CD4-positive, alpha-beta T cell (primary cell): ENCODE results near the gene KASH5. TPM values are rescaled to one million over a fixed set of nuclear protein-coding genes. Genes with fewer than 3 reads are reported as not detected.
A peak's percentile ranks its signal among the peaks of the same experiment; 100 is the strongest.

Experiments used
- ATAC-seq: fragments of 200-7000 bp; cut with Tn5 transposase; one replicate; pipeline ENCODE4 v1.10.0; 2022; ENCODE audit warnings: mild to moderate bottlenecking; ENCODE audit not compliant: poor library complexity
- CTCF ChIA-PET: fragments of 350-600 bp; sonication (Branson Sonifier 250); formaldehyde crosslinking; loops from one replicate; lab custom pipeline; 2021; ENCODE audit warnings: antibody characterized with exemption, inconsistent platforms; lab: Charles Lee
- POLR2A ChIA-PET: fragments of 350-600 bp; sonication (Branson Sonifier 250); formaldehyde crosslinking; loops from one replicate; lab custom pipeline; 2021; ENCODE audit warnings: antibody characterized with exemption, inconsistent platforms; lab: Charles Lee
- DNase-seq, 14 experiments: peaks; one replicate each; pipeline ENCODE4 v3.0.0-alpha.2; 2013 to 2020; ENCODE audit warnings: mixed read lengths in 2 of 14
- H3K27ac ChIP-seq, 2 donors: one replicate each; pipeline versions ENCODE4 v1.5.1 to v1.7.0; 2013; ENCODE audit warnings: low read length in 2 of 2, low read depth in 1 of 2, mild to moderate bottlenecking in 1 of 2
- H3K27me3 ChIP-seq, 2 experiments: 1 replicate in 1 of 2; 2 replicates in 1 of 2; pipeline versions ENCODE4 v1.6.1 to v1.7.0; 2013; ENCODE audit warnings: low read length in 2 of 2, control low read depth in 1 of 2, mild to moderate bottlenecking in 1 of 2, moderate library complexity in 1 of 2; ENCODE audit not compliant: insufficient read depth in 2 of 2, control insufficient read depth in 1 of 2
- H3K36me3 ChIP-seq: one replicate; pipeline ENCODE4 v1.6.1; 2013; ENCODE audit warnings: low read length, control low read depth; ENCODE audit not compliant: insufficient read depth
- H3K4me1 ChIP-seq: one replicate; pipeline ENCODE4 v1.6.1; 2013; ENCODE audit warnings: low read length, control low read depth; ENCODE audit not compliant: insufficient read depth
- H3K4me3 ChIP-seq: one replicate; pipeline ENCODE4 v1.5.1; 2013; ENCODE audit warnings: mild to moderate bottlenecking, low read length, moderate library complexity
- H3K9me3 ChIP-seq, 2 experiments: 1 replicate in 1 of 2; 2 replicates in 1 of 2; pipeline versions ENCODE4 v1.6.1 to v1.7.0; 2013; ENCODE audit warnings: low read length in 2 of 2, mild to moderate bottlenecking in 2 of 2, control low read depth in 1 of 2, moderate library complexity in 1 of 2; ENCODE audit not compliant: control insufficient read depth in 1 of 2, insufficient read depth in 1 of 2
- H3K27ac Mint-ChIP-seq: one replicate; pipeline ENCODE4 v1.8.0; 2020; ENCODE audit warnings: mixed read lengths
- H3K27me3 Mint-ChIP-seq: one replicate; pipeline ENCODE4 v1.8.0; 2021; ENCODE audit warnings: mixed read lengths
- H3K36me3 Mint-ChIP-seq: one replicate; pipeline ENCODE4 v1.8.0; 2021; ENCODE audit warnings: low read depth, mixed read lengths
- H3K4me1 Mint-ChIP-seq: one replicate; pipeline ENCODE4 v1.8.0; 2021; ENCODE audit warnings: low read depth, mixed read lengths
- H3K4me3 Mint-ChIP-seq: one replicate; pipeline ENCODE4 v1.8.0; 2020; ENCODE audit warnings: mild to moderate bottlenecking, mixed read lengths
- H3K9me3 Mint-ChIP-seq: one replicate; pipeline ENCODE4 v1.8.0; 2020; ENCODE audit warnings: mixed read lengths
- CTCF ChIP-seq: fragments of 200-600 bp; IDR thresholded peaks from one replicate; pipeline ENCODE4 v1.8.0; 2022; ENCODE audit warnings: antibody characterized with exemption, mild to moderate bottlenecking
- intact Hi-C, 2 experiments: fragments of 100-400 bp; cut with DNase I in 1 of 2; cut with micrococcal nuclease in 1 of 2; formaldehyde crosslinking; loops; one replicate each; pipeline versions ENCODE4 v1.15.1 to v1.9.0; 2023 to 2025; cut with DNase I, micrococcal nuclease
- total RNA-seq, 174 experiments: library from RNA in 2 of 174; stranded (reverse) in 2 of 174; gene quantifications; one replicate each; pipeline ENCODE4 v1.2.3 and lab custom pipeline; 2021 to 2026

Gene KASH5
- total RNA-seq, 2 experiments from 2014 or later: not detected

DNA sequence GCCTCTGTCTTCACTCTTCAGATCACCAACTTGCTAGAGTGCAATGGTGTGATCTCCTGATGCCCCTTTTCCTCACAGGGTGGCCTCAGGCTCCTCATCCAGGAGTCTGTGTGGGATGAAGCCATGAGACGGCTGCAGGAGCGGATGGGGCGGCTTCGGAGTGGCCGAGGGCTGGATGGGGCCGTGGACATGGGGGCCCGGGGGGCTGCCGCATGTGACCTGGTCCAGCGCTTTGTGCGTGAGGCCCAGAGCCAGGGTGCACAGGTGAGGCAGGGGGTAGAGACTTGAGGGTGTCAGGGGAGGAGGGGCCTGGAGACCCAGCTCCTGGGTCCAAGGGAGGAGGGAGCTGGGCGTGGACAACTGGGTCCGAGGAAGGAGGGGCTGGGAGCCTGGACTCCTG, 74.4 kb downstream of the KASH5 start:
- intact Hi-C loops: no loop called here
- no peaks in the 10 kb centered on the region for H3K9me3 Mint-ChIP-seq
- peak overlapping the region in 1 of 2 donors; percentile 1 for H3K27ac ChIP-seq
- ATAC-seq (no peak), DNase-seq (no peak)
- no peaks in the 10 kb centered on the region for H3K9me3 ChIP-seq
- CTCF ChIA-PET: no interaction called here
- no peak overlapping the region for H3K4me3 Mint-ChIP-seq
- POLR2A ChIA-PET: no interaction called here
- peaks cover 4% of the 10 kb centered on the region for H3K4me1 Mint-ChIP-seq
- H3K27ac Mint-ChIP-seq: peak overlapping the region; percentile 39
- peaks cover 24% of the 10 kb centered on the region for H3K36me3 Mint-ChIP-seq
- no peaks in the 10 kb centered on the region for H3K27me3 ChIP-seq
- TF ChIP-seq CTCF: no peak
- no peak overlapping the region for H3K4me3 ChIP-seq
- peaks cover 57% of the 10 kb centered on the region for H3K36me3 ChIP-seq
- no peaks in the 10 kb centered on the region for H3K27me3 Mint-ChIP-seq
- H3K4me1 ChIP-seq: peaks cover 56% of the 10 kb centered on the region

- no peaks in the 10 kb centered on the region for H3K9me3 Mint-ChIP-seq
- H3K27ac Mint-ChIP-seq: peak overlapping the region; percentile 74
- ChIA-PET POLR2A (interaction anchor here (1.0 kb wide), 1 partner anchor 12 kb away, joined by 3 read pairs; the partner anchor contains the start of gene PIH1D1), CTCF (no interaction called here)
- no peaks in the 10 kb centered on the region for H3K9me3 ChIP-seq
- TF ChIP-seq CTCF: no peak
- H3K4me3 ChIP-seq: no peak overlapping the region
- peaks cover 7% of the 10 kb centered on the region for H3K4me1 Mint-ChIP-seq
- peaks cover 30% of the 10 kb centered on the region for H3K36me3 Mint-ChIP-seq
- peak overlapping the region in 1 of 2 donors; percentile 36 for H3K27ac ChIP-seq
- no peak overlapping the region for H3K4me3 Mint-ChIP-seq
- H3K27me3 Mint-ChIP-seq: no peaks in the 10 kb centered on the region
- intact Hi-C loops: no loop called here
- no peak for DNase-seq
- H3K4me1 ChIP-seq: peaks cover 56% of the 10 kb centered on the region
- no peak for ATAC-seq
- H3K36me3 ChIP-seq: peaks cover 56% of the 10 kb centered on the region
- no peaks in the 10 kb centered on the region for H3K27me3 ChIP-seq
These were observed 76.1 kb downstream of the KASH5 start for GRCh38 chr19:49463960-49464740.

DNA sequence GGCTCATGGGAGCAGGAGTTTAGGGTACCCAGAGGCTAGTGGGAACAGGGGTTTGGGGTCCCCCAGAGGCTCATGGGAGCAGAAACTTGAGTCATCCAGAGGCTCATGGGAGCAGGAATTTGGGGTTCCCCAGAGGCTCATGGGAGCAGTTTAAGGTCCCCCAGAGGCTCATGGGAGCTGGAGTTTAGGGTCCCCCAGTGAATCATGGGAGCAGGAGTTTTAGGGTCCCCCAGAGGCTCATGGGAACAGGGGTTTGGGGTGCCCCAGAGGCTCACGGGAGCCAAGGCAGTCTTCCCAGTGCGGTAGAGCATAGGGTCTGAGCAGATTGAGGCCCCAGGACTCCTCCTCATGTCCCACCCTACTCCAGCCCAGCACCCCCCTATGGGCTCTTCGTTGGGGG, 77.3 kb downstream of the KASH5 start:
- Mint-ChIP-seq H3K9me3 (no peaks in the 10 kb centered on the region), H3K27me3 (no peaks in the 10 kb centered on the region), H3K36me3 (peaks cover 18% of the 10 kb centered on the region), H3K4me1 (peaks cover 15% of the 10 kb centered on the region), H3K27ac (peak overlapping the region; percentile 74), H3K4me3 (no peak overlapping the region)
- no peak overlapping the region for H3K4me3 ChIP-seq
- DNase-seq (no peak), ATAC-seq (no peak)
- H3K36me3 ChIP-seq: peaks cover 44% of the 10 kb centered on the region
- H3K27ac ChIP-seq: peak overlapping the region; percentile 36 to 61
- TF ChIP-seq CTCF: no peak
- H3K9me3 ChIP-seq: no peaks in the 10 kb centered on the region
- intact Hi-C loops: no loop called here
- POLR2A ChIA-PET: interaction anchor here (1.0 to 1.5 kb wide), 2 partner anchors 12 to 14 kb away, joined by 3 to 7 read pairs; partner anchors contain the start of genes ALDH16A1 and PIH1D1
- CTCF ChIA-PET: no interaction called here
- H3K4me1 ChIP-seq: peaks cover 67% of the 10 kb centered on the region
- H3K27me3 ChIP-seq: no peaks in the 10 kb centered on the region

Other genes with a start within 250 kb of the KASH5 start
- not detected for gene HRC, start 232.9 kb upstream of the KASH5 start, total RNA-seq
- not detected for gene TRPM4, start 230.5 kb upstream of the KASH5 start, total RNA-seq
- 1 to 10 TPM; 1.5 to 2.4 TPM for gene SLC6A16, start 63.1 kb upstream of the KASH5 start, total RNA-seq
- gene CD37, start 52.8 kb upstream of the KASH5 start, total RNA-seq: 100 to 1,000 TPM; 329 to 350 TPM
- not detected for gene TEAD2, start 25.8 kb upstream of the KASH5 start, total RNA-seq
- not detected for gene DKKL1, start 24.4 kb upstream of the KASH5 start, total RNA-seq
- not detected for gene PTH2, start 35.2 kb downstream of the KASH5 start, total RNA-seq
- not detected for gene GFY, start 37.1 kb downstream of the KASH5 start, total RNA-seq
- gene SLC17A7, start 53.3 kb downstream of the KASH5 start, total RNA-seq: not detected
- gene PIH1D1, start 63.6 kb downstream of the KASH5 start, total RNA-seq: 100 to 1,000 TPM; 145 to 151 TPM
- gene ALDH16A1, start 65.0 kb downstream of the KASH5 start, total RNA-seq: 10 to 100 TPM; 25.1 to 25.8 TPM
- gene FLT3LG, start 86.0 kb downstream of the KASH5 start, total RNA-seq: 100 to 1,000 TPM; 311 to 325 TPM
- gene RPL13A, start 99.4 kb downstream of the KASH5 start, total RNA-seq: 1,000 to 10,000 TPM; 5,328 to 5,481 TPM
- 1,000 to 10,000 TPM; 2,912 to 3,041 TPM for gene RPS11, start 108.2 kb downstream of the KASH5 start, total RNA-seq
- gene FCGRT, start 124.4 kb downstream of the KASH5 start, total RNA-seq: 10 to 100 TPM; 50.2 to 52.5 TPM
- gene RCN3, start 139.8 kb downstream of the KASH5 start, total RNA-seq: 1 to 10 TPM; 4.8 to 7.8 TPM
- 100 to 1,000 TPM; 202 to 203 TPM for gene NOSIP, start 192.3 kb downstream of the KASH5 start, total RNA-seq
- under 1 TPM; 0.49 to 0.78 TPM for gene PRRG2, start 193.1 kb downstream of the KASH5 start, total RNA-seq
- gene PRR12, start 202.9 kb downstream of the KASH5 start, total RNA-seq: 10 to 100 TPM; 41.7 to 42.2 TPM